ENCODE measurements around the gene PDIK1L.

The PDIK1L gene

GRCh38 chr1:26158271-26158907 lies 46.8 kb downstream of the PDIK1L start:
- DNase-seq: no peak

- no peak for DNase-seq
Observed at GRCh38 chr1:26158908-26159742, 47.5 kb downstream of the PDIK1L start, which contains the start of gene FAM110D. FAM110D (plus strand) TSS chr1:26159079; CDS start chr1:26161292, 2,213 bp downstream.

GRCh38 chr1:26159743-26160039 lies 48.1 kb downstream of the PDIK1L start:
- DNase-seq: no peak

- peak; percentile 23 for DNase-seq
Observed at GRCh38 chr1:26160527-26161414, 49.1 kb downstream of the PDIK1L start.

- DNase-seq: peak; percentile 65
Observed at GRCh38 chr1:26161415-26162219, 50.0 kb downstream of the PDIK1L start.

GRCh38 chr1:26162220-26162709 lies 50.6 kb downstream of the PDIK1L start:
- DNase-seq: no peak

GRCh38 chr1:26163684-26164035 lies 52.0 kb downstream of the PDIK1L start:
- no peak for DNase-seq

- no peak for DNase-seq
Observed at GRCh38 chr1:26164036-26164860, 52.6 kb downstream of the PDIK1L start.

GRCh38 chr1:26164861-26165842 lies 53.5 kb downstream of the PDIK1L start:
- no peak for DNase-seq

- DNase-seq: no peak
Observed at GRCh38 chr1:26166719-26167281, 55.2 kb downstream of the PDIK1L start.

- DNase-seq: peak; percentile 89
Observed at GRCh38 chr1:26168410-26169197, 57.0 kb downstream of the PDIK1L start, which contains the start of gene C1orf232. C1orf232 (minus strand) TSS chr1:26168963; CDS start chr1:26168499, 464 bp downstream.

- DNase-seq: no peak
Observed at GRCh38 chr1:26169198-26169554, 57.6 kb downstream of the PDIK1L start.

- peak; percentile 89 for DNase-seq
Observed at GRCh38 chr1:26169669-26170471, 58.2 kb downstream of the PDIK1L start, which contains the start of gene ZNF593. ZNF593 (plus strand) TSS chr1:26169908; CDS start chr1:26169984, 76 bp downstream.

GRCh38 chr1:26170472-26170821 lies 58.8 kb downstream of the PDIK1L start:
- no peak for DNase-seq

GRCh38 chr1:26171084-26172072 lies 59.8 kb downstream of the PDIK1L start, which contains the start of gene ZNF593OS:
ZNF593OS (minus strand) TSS chr1:26171832; CDS start chr1:26171661, 171 bp downstream.
- DNase-seq: no peak

All from NCI-H1092 treated with DMSO at 0.1 percent for 48 hours (cell line).